Activated CD8-positive, alpha-beta T cell treated with anti-CD3 and anti-CD28 coated beads for 36 hours (primary cell): Measurements from ENCODE around the gene MAPKAP1. TPM values are rescaled to one million over a fixed set of nuclear protein-coding genes. Genes with fewer than 3 reads are reported as not detected.

ENCODE experiments used
- ATAC-seq: fragments of 200-7000 bp; cut with Tn5 transposase; one replicate; pipeline ENCODE4 v1.10.0; 2021; ENCODE audit warnings: mild to moderate bottlenecking, moderate library complexity
- CTCF ChIA-PET: fragments of 350-600 bp; sonication (Branson Sonifier 250); formaldehyde crosslinking; loops from one replicate; lab custom pipeline; 2021; ENCODE audit warnings: antibody characterized with exemption; lab: Charles Lee
- POLR2A ChIA-PET: fragments of 350-600 bp; sonication (Branson Sonifier 250); formaldehyde crosslinking; loops from one replicate; lab custom pipeline; 2021; ENCODE audit warnings: antibody characterized with exemption; lab: Charles Lee
- DNase-seq: peaks from one replicate; pipeline ENCODE4 v3.0.0-alpha.2; 2020
- H3K27ac Mint-ChIP-seq: one replicate; pipeline ENCODE4 v1.8.0; 2021; ENCODE audit warnings: mild to moderate bottlenecking, mixed read lengths
- H3K27me3 Mint-ChIP-seq: one replicate; pipeline ENCODE4 v1.8.0; 2021; ENCODE audit warnings: mixed read lengths
- H3K36me3 Mint-ChIP-seq: one replicate; pipeline ENCODE4 v1.8.0; 2021; ENCODE audit warnings: low read depth, mixed read lengths
- H3K4me1 Mint-ChIP-seq: one replicate; pipeline ENCODE4 v1.8.0; 2021; ENCODE audit warnings: low read depth, mixed read lengths
- H3K4me3 Mint-ChIP-seq: one replicate; pipeline ENCODE4 v1.8.0; 2021; ENCODE audit warnings: mild to moderate bottlenecking, moderate library complexity, mixed read lengths
- H3K9me3 Mint-ChIP-seq: one replicate; pipeline ENCODE4 v1.8.0; 2021; ENCODE audit warnings: mixed read lengths
- CTCF ChIP-seq: fragments of 200-600 bp; IDR thresholded peaks from one replicate; pipeline ENCODE4 v1.8.0; 2022; ENCODE audit warnings: antibody characterized with exemption, mild to moderate bottlenecking
- intact Hi-C: fragments of 100-400 bp; cut with micrococcal nuclease; formaldehyde crosslinking; loops from one replicate; pipeline ENCODE4 v1.10.0; 2022
- total RNA-seq, 2 experiments: library from RNA; stranded (reverse); gene quantifications; one replicate each; pipeline ENCODE4 v1.2.3, GENCODE V29; 2021

The MAPKAP1 gene
- total RNA-seq, 2 experiments from 2014 or later = 58.8 to 62.4 TPM

DNA sequence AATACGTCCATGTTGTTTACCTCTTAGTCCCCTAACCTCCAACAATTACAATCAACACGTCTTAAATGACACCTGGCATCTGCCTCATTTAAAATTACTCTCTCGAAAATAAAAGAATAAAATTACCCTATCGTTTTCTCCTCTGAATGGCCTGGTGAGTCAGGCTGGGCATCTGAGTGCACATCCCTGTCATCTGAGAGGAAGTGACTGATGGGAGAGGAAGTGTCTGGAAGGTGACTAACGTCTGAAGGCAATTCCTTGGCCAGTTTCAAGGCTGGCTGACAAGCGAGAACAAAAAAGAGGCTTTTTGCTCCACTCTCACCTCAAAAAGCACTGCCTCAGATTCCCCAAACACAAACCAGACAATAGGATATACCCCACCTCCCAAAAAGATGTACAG is 57.7 kb downstream of the MAPKAP1 start:
- Mint-ChIP-seq H3K36me3 (peaks cover 34% of the 10 kb centered on the region), H3K27me3 (no peaks in the 10 kb centered on the region), H3K4me1 (peaks cover 84% of the 10 kb centered on the region), H3K4me3 (no peak overlapping the region), H3K9me3 (no peaks in the 10 kb centered on the region), H3K27ac (peak overlapping the region; percentile 86)
- peak; percentile 30 for DNase-seq
- ChIA-PET POLR2A (no interaction called here), CTCF (no interaction called here)
- ATAC-seq = no peak
- intact Hi-C loops = loop anchor here (5.0 kb wide), 1 partner anchor 98 kb away; the partner anchor contains the start of gene PBX3
- no peak for TF ChIP-seq CTCF

- POLR2A ChIA-PET = no interaction called here
Observed at GRCh38 chr9:125648294-125648693, 58.7 kb downstream of the MAPKAP1 start.

GRCh38 chr9:125646621-125647100 is 60.3 kb downstream of the MAPKAP1 start:
- no peaks in the 10 kb centered on the region for H3K27me3 Mint-ChIP-seq
- no peaks in the 10 kb centered on the region for H3K9me3 Mint-ChIP-seq
- intact Hi-C loops = loop anchor here (5.0 kb wide), 1 partner anchor 101 kb away; the partner anchor contains the start of gene PBX3
- ATAC-seq (no peak), DNase-seq (peak; percentile 30)
- CTCF ChIA-PET = interaction anchor here (1.1 to 3.6 kb wide), 4 partner anchors 10 to 239 kb away, joined by 3 to 18 read pairs (median 8); no protein-coding TSS in a partner anchor
- H3K36me3 Mint-ChIP-seq = peaks cover 23% of the 10 kb centered on the region
- H3K4me3 Mint-ChIP-seq = peak overlapping the region; percentile 61
- no peak for TF ChIP-seq CTCF
- peak overlapping the region; percentile 93 for H3K27ac Mint-ChIP-seq
- peaks cover 77% of the 10 kb centered on the region for H3K4me1 Mint-ChIP-seq
- POLR2A ChIA-PET = interaction anchor here (0.9 to 1.5 kb wide), 3 partner anchors 11 to 305 kb away, joined by 3 to 8 read pairs (median 5); no protein-coding TSS in a partner anchor

More at GRCh38 chr9:125648294-125648693, 58.7 kb downstream of the MAPKAP1 start:
- Mint-ChIP-seq H3K36me3 (peaks cover 30% of the 10 kb centered on the region), H3K4me3 (no peak overlapping the region), H3K27ac (no peak overlapping the region), H3K4me1 (peaks cover 84% of the 10 kb centered on the region), H3K9me3 (no peaks in the 10 kb centered on the region), H3K27me3 (no peaks in the 10 kb centered on the region)
- ATAC-seq (no peak), DNase-seq (no peak)
- CTCF ChIA-PET = interaction anchor here (1.3 kb wide), 1 partner anchor 90 kb away, joined by 3 read pairs; no protein-coding TSS in a partner anchor
- intact Hi-C loops = loop anchor here (5.0 kb wide), 1 partner anchor 99 kb away; the partner anchor contains the start of gene PBX3
- TF ChIP-seq CTCF = no peak

DNA sequence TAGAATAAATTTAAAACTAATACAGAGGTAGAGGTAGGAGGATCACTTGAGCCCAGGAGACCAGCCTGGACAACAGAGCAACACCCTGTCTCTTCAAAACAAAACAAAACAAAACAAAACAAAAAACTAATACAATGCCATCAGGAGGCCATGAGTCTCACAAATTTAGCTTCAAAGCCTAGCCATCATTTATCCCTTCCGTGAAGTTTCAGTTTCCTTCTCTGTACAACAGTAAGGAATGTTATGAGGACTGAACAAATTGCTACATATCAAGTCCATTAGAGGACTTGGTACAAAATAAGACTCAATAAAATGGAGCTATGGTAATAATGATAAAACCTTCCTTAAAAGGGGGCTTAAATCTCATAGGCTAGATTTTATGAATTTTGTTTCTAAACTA is 60.8 kb downstream of the MAPKAP1 start:
- CTCF ChIA-PET = interaction anchor here (0.6 to 3.6 kb wide), 5 partner anchors 10 to 238 kb away, joined by 3 to 18 read pairs (median 3); no protein-coding TSS in a partner anchor
- Mint-ChIP-seq H3K27me3 (no peaks in the 10 kb centered on the region), H3K27ac (peak overlapping the region; percentile 93), H3K4me1 (peaks cover 76% of the 10 kb centered on the region), H3K9me3 (no peaks in the 10 kb centered on the region), H3K4me3 (peak overlapping the region; percentile 61), H3K36me3 (peaks cover 23% of the 10 kb centered on the region)
- no peak for TF ChIP-seq CTCF
- ATAC-seq = no peak
- POLR2A ChIA-PET = interaction anchor here (0.9 to 1.5 kb wide), 2 partner anchors 11 to 14 kb away, joined by 5 to 8 read pairs; no protein-coding TSS in a partner anchor
- DNase-seq = no peak
- intact Hi-C loops = loop anchor here (5.0 kb wide), 1 partner anchor 101 kb away; the partner anchor contains the start of gene PBX3
